GM12801 (cell line): ENCODE data around the gene ING3.

Source experiments
- TF ChIP-seq, protein P1 (sequence below): IDR thresholded peaks from one replicate; pipeline ENCODE4 v1.5.1; 2011; ENCODE audit warnings: control low read depth; ENCODE audit not compliant: insufficient read length; ENCODE audit errors: extremely low read depth

ING3 gene

DNA sequence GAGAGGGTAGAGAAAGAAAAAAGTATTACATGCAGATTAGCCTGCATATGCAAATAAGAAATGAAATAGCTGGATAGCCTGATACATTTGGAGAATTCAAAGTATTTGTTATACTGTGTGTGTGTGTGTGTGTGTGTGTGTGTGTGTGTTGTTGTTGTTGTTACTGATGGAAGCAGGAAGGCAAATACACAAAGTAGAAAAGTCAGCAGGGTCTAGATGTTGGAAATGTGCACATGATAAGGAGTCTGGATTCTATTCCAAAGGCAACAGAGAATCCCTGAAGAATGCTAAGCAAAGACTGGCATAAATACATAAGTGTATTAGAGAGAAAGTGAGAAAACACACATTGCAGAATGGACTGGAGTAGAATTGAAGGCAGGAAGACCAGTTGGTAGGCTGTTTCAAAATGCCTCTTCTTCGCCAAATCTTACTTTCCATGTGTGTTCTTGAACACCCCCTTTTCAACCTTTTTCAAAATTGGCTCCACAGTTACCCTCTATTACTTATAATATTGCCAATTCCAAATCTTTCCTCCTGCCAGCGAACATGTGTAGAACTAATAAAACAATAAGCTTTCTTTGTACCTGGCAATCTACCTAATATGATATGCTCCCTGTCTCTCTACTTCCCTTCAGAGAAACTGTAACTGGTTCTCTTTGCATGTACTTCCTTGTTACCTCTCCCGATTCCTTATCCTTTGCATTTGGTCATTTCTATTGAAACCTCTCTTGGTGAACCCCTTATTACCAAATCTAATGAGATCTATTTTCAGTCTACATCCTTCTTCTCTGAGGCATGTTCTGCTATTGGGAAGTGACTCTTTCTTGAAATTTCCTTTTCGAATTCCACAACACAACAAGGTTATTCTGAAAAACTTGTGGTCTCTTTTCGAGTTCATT, 44.2 kb downstream of the ING3 start:
- TF ChIP-seq, protein P1, sequence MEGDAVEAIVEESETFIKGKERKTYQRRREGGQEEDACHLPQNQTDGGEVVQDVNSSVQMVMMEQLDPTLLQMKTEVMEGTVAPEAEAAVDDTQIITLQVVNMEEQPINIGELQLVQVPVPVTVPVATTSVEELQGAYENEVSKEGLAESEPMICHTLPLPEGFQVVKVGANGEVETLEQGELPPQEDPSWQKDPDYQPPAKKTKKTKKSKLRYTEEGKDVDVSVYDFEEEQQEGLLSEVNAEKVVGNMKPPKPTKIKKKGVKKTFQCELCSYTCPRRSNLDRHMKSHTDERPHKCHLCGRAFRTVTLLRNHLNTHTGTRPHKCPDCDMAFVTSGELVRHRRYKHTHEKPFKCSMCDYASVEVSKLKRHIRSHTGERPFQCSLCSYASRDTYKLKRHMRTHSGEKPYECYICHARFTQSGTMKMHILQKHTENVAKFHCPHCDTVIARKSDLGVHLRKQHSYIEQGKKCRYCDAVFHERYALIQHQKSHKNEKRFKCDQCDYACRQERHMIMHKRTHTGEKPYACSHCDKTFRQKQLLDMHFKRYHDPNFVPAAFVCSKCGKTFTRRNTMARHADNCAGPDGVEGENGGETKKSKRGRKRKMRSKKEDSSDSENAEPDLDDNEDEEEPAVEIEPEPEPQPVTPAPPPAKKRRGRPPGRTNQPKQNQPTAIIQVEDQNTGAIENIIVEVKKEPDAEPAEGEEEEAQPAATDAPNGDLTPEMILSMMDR = no peak

- TF ChIP-seq, protein P1 = no peak
These were observed 45.1 kb downstream of the ING3 start for GRCh38 chr7:120995654-120996053.

GRCh38 chr7:120996333-120996987, 45.9 kb downstream of the ING3 start:
- TF ChIP-seq, protein P1 = no peak

DNA sequence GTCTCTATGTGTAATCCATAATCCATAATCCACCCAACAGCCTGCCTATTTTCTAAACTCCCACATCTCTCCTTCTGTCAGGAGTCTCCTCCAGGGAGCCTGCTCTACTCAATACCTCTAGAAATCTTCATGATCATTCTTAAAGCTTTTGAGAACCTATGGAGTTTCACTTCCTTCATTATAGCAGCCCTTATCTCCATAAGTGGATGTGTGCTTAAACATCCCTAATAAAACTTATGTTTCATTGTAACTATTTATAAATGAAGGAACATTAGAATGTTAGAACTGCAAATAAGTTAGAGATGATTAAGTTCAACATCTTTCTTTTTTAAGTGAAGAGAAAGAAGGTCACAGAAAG, 46.4 kb downstream of the ING3 start:
- TF ChIP-seq, protein P1 = no peak

- TF ChIP-seq, protein P1 = no peak
These were observed 47.4 kb downstream of the ING3 start for GRCh38 chr7:120997882-120998474.

DNA sequence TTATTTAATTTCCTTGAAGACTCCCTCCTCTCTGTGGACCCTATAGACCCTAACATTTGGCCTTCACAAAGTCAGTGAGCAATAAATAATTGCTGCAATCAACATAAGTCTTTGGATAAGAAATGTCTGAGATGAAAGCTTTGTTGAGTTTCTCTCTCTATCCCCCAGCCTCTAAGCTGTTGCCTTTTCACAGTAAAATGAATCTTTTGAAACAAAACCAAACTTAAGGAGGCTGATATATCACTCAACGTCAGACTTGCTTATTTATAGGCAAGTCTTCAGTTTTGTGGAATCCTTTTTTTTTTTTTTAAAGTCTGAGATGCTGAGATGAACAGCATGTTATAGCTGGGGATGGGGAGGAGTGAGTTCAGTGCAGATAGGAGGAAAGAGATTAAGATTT, 47.9 kb downstream of the ING3 start:
- TF ChIP-seq, protein P1 = no peak

GRCh38 chr7:120998996-120999565, 48.5 kb downstream of the ING3 start:
- TF ChIP-seq, protein P1 = no peak
